Measurements from ENCODE around the gene PDE3A.

PDE3A gene

DNA sequence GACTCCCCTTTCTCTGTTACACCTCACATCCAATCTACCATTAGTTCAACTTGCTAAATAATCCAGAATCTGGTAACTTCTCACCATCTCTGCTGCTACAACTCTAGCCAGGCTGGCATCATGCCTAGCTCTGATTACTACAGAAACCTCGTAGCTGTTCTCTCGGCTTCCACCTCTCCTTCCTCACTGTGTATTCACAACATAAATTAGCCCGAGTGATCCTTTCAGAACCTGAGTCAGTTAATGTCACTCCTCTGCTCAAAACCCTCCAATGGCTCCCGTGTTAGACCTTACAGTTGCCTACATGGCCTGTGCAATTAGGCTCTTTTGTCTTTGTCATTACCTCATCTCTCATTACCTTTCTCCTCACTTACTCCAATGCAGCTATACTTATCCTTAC, 139.4 kb downstream of the PDE3A start:
- no peak overlapping the region for H3K27ac ChIP-seq (ENCODE audit: low read depth, low read length)
- no peaks in the 10 kb centered on the region for H3K79me2 ChIP-seq (ENCODE audit: control insufficient read depth, low read length)
- H3K4me2 ChIP-seq (ENCODE audit: low read length) = no peak overlapping the region
- TF ChIP-seq EZH2phosphoT487 (IDR thresholded peaks at IDR 0.05; ENCODE audit: borderline replicate concordance, low read length) = no peak
- TF ChIP-seq, protein P1, sequence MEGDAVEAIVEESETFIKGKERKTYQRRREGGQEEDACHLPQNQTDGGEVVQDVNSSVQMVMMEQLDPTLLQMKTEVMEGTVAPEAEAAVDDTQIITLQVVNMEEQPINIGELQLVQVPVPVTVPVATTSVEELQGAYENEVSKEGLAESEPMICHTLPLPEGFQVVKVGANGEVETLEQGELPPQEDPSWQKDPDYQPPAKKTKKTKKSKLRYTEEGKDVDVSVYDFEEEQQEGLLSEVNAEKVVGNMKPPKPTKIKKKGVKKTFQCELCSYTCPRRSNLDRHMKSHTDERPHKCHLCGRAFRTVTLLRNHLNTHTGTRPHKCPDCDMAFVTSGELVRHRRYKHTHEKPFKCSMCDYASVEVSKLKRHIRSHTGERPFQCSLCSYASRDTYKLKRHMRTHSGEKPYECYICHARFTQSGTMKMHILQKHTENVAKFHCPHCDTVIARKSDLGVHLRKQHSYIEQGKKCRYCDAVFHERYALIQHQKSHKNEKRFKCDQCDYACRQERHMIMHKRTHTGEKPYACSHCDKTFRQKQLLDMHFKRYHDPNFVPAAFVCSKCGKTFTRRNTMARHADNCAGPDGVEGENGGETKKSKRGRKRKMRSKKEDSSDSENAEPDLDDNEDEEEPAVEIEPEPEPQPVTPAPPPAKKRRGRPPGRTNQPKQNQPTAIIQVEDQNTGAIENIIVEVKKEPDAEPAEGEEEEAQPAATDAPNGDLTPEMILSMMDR (IDR thresholded peaks at IDR 0.05; ENCODE audit: low read depth, low read length, poor library complexity, severe bottlenecking) = no peak
- no peak overlapping the region for H3K4me3 ChIP-seq (ENCODE audit: low read length)
- H3K9me2 ChIP-seq (replicated peaks; ENCODE audit: control insufficient read depth, low read length) = no peaks in the 10 kb centered on the region
- H3K9me3 ChIP-seq (ENCODE audit: control insufficient read depth, insufficient read depth, low read length) = no peaks in the 10 kb centered on the region
- no peaks in the 10 kb centered on the region for H4K20me1 ChIP-seq (ENCODE audit: control insufficient read depth, insufficient read depth, low read depth, low read length)
- no peaks in the 10 kb centered on the region for H3K4me1 ChIP-seq (ENCODE audit: control insufficient read depth, low read length)
- H3K36me3 ChIP-seq (ENCODE audit: control insufficient read depth, low read length) = no peaks in the 10 kb centered on the region
- no peaks in the 10 kb centered on the region for H3F3A ChIP-seq (ENCODE audit: control insufficient read depth, insufficient read depth)
- H3K27me3 ChIP-seq (ENCODE audit: control insufficient read depth, low read length) = no peaks in the 10 kb centered on the region

DNA sequence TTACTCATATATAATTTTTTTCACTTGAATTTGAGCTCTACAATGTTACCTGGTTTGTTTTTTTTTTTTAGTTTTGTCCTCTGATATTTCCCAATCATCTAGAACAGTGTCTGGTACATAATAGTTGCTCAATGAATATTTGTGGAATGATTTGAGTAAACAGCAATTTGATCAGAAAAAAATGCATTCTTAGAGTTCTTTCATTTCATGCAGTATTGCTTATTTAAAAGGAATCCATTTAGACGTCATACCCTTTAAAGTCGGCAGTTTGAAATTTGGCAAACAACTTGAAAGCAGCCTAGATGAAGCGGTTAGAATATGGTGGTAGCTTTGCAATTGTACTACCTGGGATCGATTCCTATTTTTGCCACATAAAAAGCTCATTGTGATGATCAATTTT, 140.0 kb downstream of the PDE3A start:
- H3K4me2 ChIP-seq (ENCODE audit: low read length) = no peak overlapping the region
- H3K9me2 ChIP-seq (replicated peaks; ENCODE audit: control insufficient read depth, low read length) = no peaks in the 10 kb centered on the region
- no peaks in the 10 kb centered on the region for H3F3A ChIP-seq (ENCODE audit: control insufficient read depth, insufficient read depth)
- TF ChIP-seq, protein P1 (IDR thresholded peaks at IDR 0.05; ENCODE audit: low read depth, low read length, poor library complexity, severe bottlenecking) = no peak
- no peak for TF ChIP-seq EZH2phosphoT487 (IDR thresholded peaks at IDR 0.05; ENCODE audit: borderline replicate concordance, low read length)
- no peaks in the 10 kb centered on the region for H3K27me3 ChIP-seq (ENCODE audit: control insufficient read depth, low read length)
- no peaks in the 10 kb centered on the region for H4K20me1 ChIP-seq (ENCODE audit: control insufficient read depth, insufficient read depth, low read depth, low read length)
- H3K36me3 ChIP-seq (ENCODE audit: control insufficient read depth, low read length) = no peaks in the 10 kb centered on the region
- no peaks in the 10 kb centered on the region for H3K9me3 ChIP-seq (ENCODE audit: control insufficient read depth, insufficient read depth, low read length)
- no peaks in the 10 kb centered on the region for H3K4me1 ChIP-seq (ENCODE audit: control insufficient read depth, low read length)
- H3K27ac ChIP-seq (ENCODE audit: low read depth, low read length) = no peak overlapping the region
- no peak overlapping the region for H3K4me3 ChIP-seq (ENCODE audit: low read length)
- no peaks in the 10 kb centered on the region for H3K79me2 ChIP-seq (ENCODE audit: control insufficient read depth, low read length)

DNA sequence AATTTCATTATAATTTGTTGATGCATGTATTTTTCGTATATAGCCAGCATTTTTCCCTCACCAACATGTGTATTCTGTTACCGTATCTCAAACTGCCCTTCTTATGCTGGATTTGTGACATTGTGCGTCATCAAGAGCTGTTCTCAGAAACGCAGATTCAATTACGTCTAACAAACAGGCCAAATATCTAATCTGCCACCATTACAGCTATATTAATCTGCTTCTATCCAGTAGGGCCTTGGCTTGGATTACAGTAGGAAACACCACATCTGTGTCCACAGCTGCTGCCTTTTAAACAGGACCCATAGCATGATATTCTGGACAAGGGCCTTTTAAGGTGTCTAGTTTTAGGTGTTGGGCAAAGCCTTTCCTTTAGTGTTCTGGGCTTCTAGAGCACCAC, 140.6 kb downstream of the PDE3A start:
- Histone ChIP-seq H3K9me3 (ENCODE audit: control insufficient read depth, insufficient read depth, low read length) (no peaks in the 10 kb centered on the region), H3F3A (ENCODE audit: control insufficient read depth, insufficient read depth) (no peaks in the 10 kb centered on the region), H3K27me3 (ENCODE audit: control insufficient read depth, low read length) (no peaks in the 10 kb centered on the region), H3K9me2 (replicated peaks; ENCODE audit: control insufficient read depth, low read length) (no peaks in the 10 kb centered on the region), H3K36me3 (ENCODE audit: control insufficient read depth, low read length) (no peaks in the 10 kb centered on the region), H3K27ac (ENCODE audit: low read depth, low read length) (no peak overlapping the region), H3K4me3 (ENCODE audit: low read length) (no peak overlapping the region), H3K4me2 (ENCODE audit: low read length) (no peak overlapping the region), H3K4me1 (ENCODE audit: control insufficient read depth, low read length) (no peaks in the 10 kb centered on the region), H4K20me1 (ENCODE audit: control insufficient read depth, insufficient read depth, low read depth, low read length) (no peaks in the 10 kb centered on the region), H3K79me2 (ENCODE audit: control insufficient read depth, low read length) (no peaks in the 10 kb centered on the region)
- TF ChIP-seq, protein P1 (IDR thresholded peaks at IDR 0.05; ENCODE audit: low read depth, low read length, poor library complexity, severe bottlenecking) = no peak
- no peak for TF ChIP-seq EZH2phosphoT487 (IDR thresholded peaks at IDR 0.05; ENCODE audit: borderline replicate concordance, low read length)

DNA sequence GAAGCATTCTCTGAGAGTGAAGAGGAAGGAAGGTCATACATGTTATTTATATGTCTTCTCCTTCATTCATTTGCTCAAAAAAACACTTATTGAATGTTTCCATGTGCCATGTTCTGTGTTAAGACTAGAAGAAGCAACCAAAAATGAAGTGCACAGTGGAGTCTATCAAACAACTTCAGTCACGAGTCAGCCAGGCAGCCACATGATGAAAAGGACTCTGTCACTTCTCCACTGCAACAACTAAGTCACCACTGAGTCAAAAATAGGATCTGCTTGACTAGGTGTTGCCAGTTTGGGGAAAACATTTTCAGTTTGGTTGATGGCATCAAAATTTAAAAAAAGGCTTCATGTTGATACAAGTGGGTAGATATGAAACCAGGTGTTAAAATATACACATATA, 142.5 kb downstream of the PDE3A start:
- Histone ChIP-seq H3K9me3 (ENCODE audit: control insufficient read depth, insufficient read depth, low read length) (no peaks in the 10 kb centered on the region), H3F3A (ENCODE audit: control insufficient read depth, insufficient read depth) (no peaks in the 10 kb centered on the region), H3K4me2 (ENCODE audit: low read length) (no peak overlapping the region), H3K27me3 (ENCODE audit: control insufficient read depth, low read length) (no peaks in the 10 kb centered on the region), H3K4me3 (ENCODE audit: low read length) (no peak overlapping the region), H3K4me1 (ENCODE audit: control insufficient read depth, low read length) (no peaks in the 10 kb centered on the region), H3K27ac (ENCODE audit: low read depth, low read length) (no peak overlapping the region), H3K9me2 (replicated peaks; ENCODE audit: control insufficient read depth, low read length) (no peaks in the 10 kb centered on the region), H3K36me3 (ENCODE audit: control insufficient read depth, low read length) (no peaks in the 10 kb centered on the region), H3K79me2 (ENCODE audit: control insufficient read depth, low read length) (no peaks in the 10 kb centered on the region), H4K20me1 (ENCODE audit: control insufficient read depth, insufficient read depth, low read depth, low read length) (no peaks in the 10 kb centered on the region)
- TF ChIP-seq EZH2phosphoT487 (IDR thresholded peaks at IDR 0.05; ENCODE audit: borderline replicate concordance, low read length) = no peak
- TF ChIP-seq, protein P1 (IDR thresholded peaks at IDR 0.05; ENCODE audit: low read depth, low read length, poor library complexity, severe bottlenecking) = no peak

Measured in DOHH2 (cell line).